GM12878 (cell line): ENCODE results near the gene MAN2A2. TPM values are rescaled to one million over a fixed set of nuclear protein-coding genes. Genes with fewer than 3 reads are reported as not detected.

Experiments used
- BHLHE40 ChIP-seq, 2 experiments: fragments of 450-650 bp in 1 of 2; IDR thresholded peaks; 2 replicates each; pipeline ENCODE4 v1.6.1; 2011 to 2017; ENCODE audit warnings: low read depth in 2 of 2, borderline replicate concordance in 1 of 2, improper control_type of control experiment in 1 of 2, low read length in 1 of 2, mild to moderate bottlenecking in 1 of 2
- DPF2 ChIP-seq: fragments of 450-650 bp; IDR thresholded peaks from 2 replicates; pipeline ENCODE4 v1.6.1; 2017; ENCODE audit warnings: mild to moderate bottlenecking
- IKZF1 ChIP-seq: fragments of 450-650 bp; conservative IDR thresholded peaks from 2 replicates; pipeline ENCODE4 v1.6.1; 2017; ENCODE audit warnings: antibody characterized with exemption, mild to moderate bottlenecking
- JUNB ChIP-seq: IDR thresholded peaks from 2 replicates; pipeline ENCODE4 v1.6.1; 2016; ENCODE audit warnings: antibody characterized with exemption, mild to moderate bottlenecking
- MXI1 ChIP-seq: fragments of 150-350 bp; IDR thresholded peaks from 2 replicates; pipeline ENCODE4 v1.6.1; 2011; ENCODE audit warnings: low read depth, mild to moderate bottlenecking, inconsistent platforms, low read length, improper control_type of control experiment
- NR2C2 ChIP-seq: IDR thresholded peaks from 2 replicates; pipeline ENCODE4 v1.6.1; 2011; ENCODE audit warnings: borderline replicate concordance, low read depth; ENCODE audit not compliant: control insufficient read depth, insufficient read length
- RBBP5 ChIP-seq: fragments of 200-600 bp; sonication (generic); conservative IDR thresholded peaks from 2 replicates; pipeline ENCODE4 v1.6.1; 2016
- RFX5 ChIP-seq: IDR thresholded peaks from 2 replicates; pipeline ENCODE4 v1.6.1; 2011; ENCODE audit warnings: low read depth, low read length, improper control_type of control experiment
- RUNX3 ChIP-seq: IDR thresholded peaks from 2 replicates; pipeline ENCODE4 v1.6.1; 2012; ENCODE audit warnings: low read length, inconsistent platforms
- SIN3A ChIP-seq: IDR thresholded peaks from 2 replicates; pipeline ENCODE4 v1.6.1; 2012; ENCODE audit warnings: low read depth, low read length, improper control_type of control experiment
- SMC3 ChIP-seq: IDR thresholded peaks from 2 replicates; pipeline ENCODE4 v1.6.1; 2011; ENCODE audit warnings: low read length, improper control_type of control experiment, borderline replicate concordance
- SREBF2 ChIP-seq: IDR thresholded peaks from 2 replicates; pipeline ENCODE4 v1.6.1; 2012; ENCODE audit warnings: mild to moderate bottlenecking, low read length
- SUZ12 ChIP-seq: fragments of 200-600 bp; sonication (generic); IDR thresholded peaks from one replicate; pipeline ENCODE4 v1.6.1; 2018; ENCODE audit warnings: antibody characterized with exemption, mild to moderate bottlenecking; ENCODE audit not compliant: unreplicated experiment
- TAF1 ChIP-seq: IDR thresholded peaks from 2 replicates; pipeline ENCODE4 v1.6.1; 2011; ENCODE audit warnings: mild to moderate bottlenecking, low read depth, low read length, borderline replicate concordance
- YY1 ChIP-seq: IDR thresholded peaks from 2 replicates; pipeline ENCODE4 v1.6.1; 2011; ENCODE audit warnings: low read depth, mild to moderate bottlenecking, low read length
- polyA plus RNA-seq, 11 experiments: library from polyadenylated mRNA; depleted of rRNA in 4 of 11; unstranded in 6 of 11; stranded (reverse) in 5 of 11; fragments of >200 nt; fragmentation: Nextera tagmentation in 4 of 11; fragmentation: Illumina TruSeq in 1 of 11; extraction: Ambion mirVana in 4 of 11; extraction: Trizol in 1 of 11; gene quantifications; 1 replicate in 1 of 11; 2 replicates in 10 of 11; pipeline versions ENCODE4 v1.2.1 to v1.2.3, GENCODE V29; 2011 to 2016; ENCODE audit warnings: inconsistent platforms in 2 of 11, missing spikeins in 2 of 11, low read depth in 1 of 11
- total RNA-seq, 4 experiments: library from RNA; depleted of rRNA in 3 of 4; stranded (reverse); fragments of >200 nt in 3 of 4; fragmentation: Illumina TruSeq in 1 of 4; extraction: Trizol in 1 of 4; gene quantifications; 2 replicates each; pipeline versions ENCODE4 v1.2.1 to v1.2.3, GENCODE V29; 2013 to 2021
- TF ChIP-seq, protein P1 (sequence below): IDR thresholded peaks from 2 replicates; pipeline ENCODE4 v1.6.1; 2011; ENCODE audit warnings: borderline replicate concordance, low read depth, mild to moderate bottlenecking, moderate library complexity, mixed read lengths, low read length; ENCODE audit not compliant: insufficient read depth; ENCODE audit errors: extremely low read length
- TF ChIP-seq, protein P2 (sequence below): IDR thresholded peaks from 2 replicates; pipeline ENCODE4 v1.6.1; 2011; ENCODE audit warnings: borderline replicate concordance, low read depth, mild to moderate bottlenecking, moderate library complexity, low read length; ENCODE audit not compliant: insufficient read depth, poor library complexity, severe bottlenecking
- TF ChIP-seq, protein P3 (sequence below): IDR thresholded peaks from 2 replicates; pipeline ENCODE4 v1.6.1; 2011; ENCODE audit warnings: mild to moderate bottlenecking, low read depth, low read length, moderate library complexity; ENCODE audit not compliant: insufficient replicate concordance
- TF ChIP-seq, protein P4 (sequence below): IDR thresholded peaks from 2 replicates; pipeline ENCODE4 v1.6.1; 2012; ENCODE audit warnings: mild to moderate bottlenecking, low read depth, low read length
- TF ChIP-seq, protein P5 (sequence below): fragments of 450-650 bp; conservative IDR thresholded peaks from 2 replicates; pipeline ENCODE4 v1.6.1; 2017; ENCODE audit warnings: mild to moderate bottlenecking, moderate library complexity

The MAN2A2 gene
- total and polyA plus RNA-seq, 10 of the 15 experiments (the other 5 are each of a cell fraction or from before 2014, with no cell fraction given), result 4.2 to 79.4 (median 23.2) TPM

DNA sequence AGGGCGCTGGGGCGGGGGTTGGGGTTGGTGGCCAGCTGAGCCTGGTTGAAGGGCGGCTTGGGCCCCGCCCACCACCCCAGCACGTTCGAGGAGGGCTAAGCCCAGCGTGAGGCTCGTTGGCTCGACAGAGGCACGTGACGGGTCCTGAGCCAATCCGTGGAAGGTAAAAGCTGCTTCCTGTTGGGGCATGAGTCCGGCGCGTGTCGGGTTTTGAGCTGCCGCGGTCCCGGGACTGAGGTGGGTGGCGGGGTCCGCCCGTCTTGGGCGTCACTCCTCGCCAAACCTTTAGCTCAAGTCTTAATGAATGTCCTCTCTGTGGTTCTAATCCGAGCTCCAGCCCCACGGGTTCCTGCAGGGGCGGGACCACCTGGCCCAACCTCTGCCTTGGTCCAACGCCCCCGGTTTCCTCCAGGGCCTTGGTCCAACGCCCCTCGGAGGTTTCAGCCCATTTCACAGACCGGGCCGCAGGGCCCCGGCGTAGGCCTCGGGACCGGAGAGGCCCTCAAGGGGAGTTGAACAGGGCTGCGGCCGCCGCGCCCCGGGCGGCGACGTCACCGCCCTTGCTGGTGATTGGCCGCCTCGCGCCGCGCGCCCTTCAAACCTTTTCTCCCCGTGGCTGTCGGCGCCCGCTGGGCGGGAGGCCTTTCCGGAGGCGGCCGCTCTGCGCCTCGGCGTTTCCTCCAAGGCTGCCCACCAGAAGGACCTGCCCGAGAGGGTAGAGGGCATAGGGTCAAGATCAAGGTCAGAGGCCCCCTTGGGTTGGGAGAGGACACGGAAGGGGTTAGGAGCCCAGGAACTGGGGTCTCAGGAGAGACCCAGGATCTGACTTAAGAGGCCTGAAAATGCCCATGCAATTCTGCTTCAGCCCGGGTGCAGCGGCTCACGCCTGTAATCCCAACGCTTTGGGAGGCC is 51.9 kb downstream of the MAN2A2 start, which contains the start of gene RCCD1 (continued):
- TF ChIP-seq BHLHE40 (IDR thresholded peaks at IDR 0.05; ENCODE audit: borderline replicate concordance in 1 of 2, low read depth in 2 of 2, low read length in 1 of 2) (peak; percentile 94 to 97), RBBP5 (no peak), SREBF2 (no peak), JUNB (no peak), MXI1 (peak; percentile 91), NR2C2 (no peak), RUNX3 (peak; percentile 32), SMC3 (peak; percentile 15; the same call in 1 of the 2 replicates), DPF2 (peak; percentile 87), TAF1 (peak; percentile 68; the same call in 1 of the 2 replicates), RFX5 (no peak), YY1 (peak; percentile 71; the same call in 1 of the 2 replicates), SIN3A (peak; percentile 98), IKZF1 (peak; percentile 63), SUZ12 (no peak)
- TF ChIP-seq, protein P1, sequence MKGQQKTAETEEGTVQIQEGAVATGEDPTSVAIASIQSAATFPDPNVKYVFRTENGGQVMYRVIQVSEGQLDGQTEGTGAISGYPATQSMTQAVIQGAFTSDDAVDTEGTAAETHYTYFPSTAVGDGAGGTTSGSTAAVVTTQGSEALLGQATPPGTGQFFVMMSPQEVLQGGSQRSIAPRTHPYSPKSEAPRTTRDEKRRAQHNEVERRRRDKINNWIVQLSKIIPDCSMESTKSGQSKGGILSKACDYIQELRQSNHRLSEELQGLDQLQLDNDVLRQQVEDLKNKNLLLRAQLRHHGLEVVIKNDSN, result peak; percentile 99
- TF ChIP-seq, protein P2, sequence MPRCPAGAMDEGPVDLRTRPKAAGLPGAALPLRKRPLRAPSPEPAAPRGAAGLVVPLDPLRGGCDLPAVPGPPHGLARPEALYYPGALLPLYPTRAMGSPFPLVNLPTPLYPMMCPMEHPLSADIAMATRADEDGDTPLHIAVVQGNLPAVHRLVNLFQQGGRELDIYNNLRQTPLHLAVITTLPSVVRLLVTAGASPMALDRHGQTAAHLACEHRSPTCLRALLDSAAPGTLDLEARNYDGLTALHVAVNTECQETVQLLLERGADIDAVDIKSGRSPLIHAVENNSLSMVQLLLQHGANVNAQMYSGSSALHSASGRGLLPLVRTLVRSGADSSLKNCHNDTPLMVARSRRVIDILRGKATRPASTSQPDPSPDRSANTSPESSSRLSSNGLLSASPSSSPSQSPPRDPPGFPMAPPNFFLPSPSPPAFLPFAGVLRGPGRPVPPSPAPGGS, result peak; percentile 49
- TF ChIP-seq, protein P3, sequence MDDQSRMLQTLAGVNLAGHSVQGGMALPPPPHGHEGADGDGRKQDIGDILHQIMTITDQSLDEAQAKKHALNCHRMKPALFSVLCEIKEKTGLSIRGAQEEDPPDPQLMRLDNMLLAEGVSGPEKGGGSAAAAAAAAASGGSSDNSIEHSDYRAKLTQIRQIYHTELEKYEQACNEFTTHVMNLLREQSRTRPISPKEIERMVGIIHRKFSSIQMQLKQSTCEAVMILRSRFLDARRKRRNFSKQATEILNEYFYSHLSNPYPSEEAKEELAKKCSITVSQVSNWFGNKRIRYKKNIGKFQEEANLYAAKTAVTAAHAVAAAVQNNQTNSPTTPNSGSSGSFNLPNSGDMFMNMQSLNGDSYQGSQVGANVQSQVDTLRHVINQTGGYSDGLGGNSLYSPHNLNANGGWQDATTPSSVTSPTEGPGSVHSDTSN, result no peak
- TF ChIP-seq, protein P4, sequence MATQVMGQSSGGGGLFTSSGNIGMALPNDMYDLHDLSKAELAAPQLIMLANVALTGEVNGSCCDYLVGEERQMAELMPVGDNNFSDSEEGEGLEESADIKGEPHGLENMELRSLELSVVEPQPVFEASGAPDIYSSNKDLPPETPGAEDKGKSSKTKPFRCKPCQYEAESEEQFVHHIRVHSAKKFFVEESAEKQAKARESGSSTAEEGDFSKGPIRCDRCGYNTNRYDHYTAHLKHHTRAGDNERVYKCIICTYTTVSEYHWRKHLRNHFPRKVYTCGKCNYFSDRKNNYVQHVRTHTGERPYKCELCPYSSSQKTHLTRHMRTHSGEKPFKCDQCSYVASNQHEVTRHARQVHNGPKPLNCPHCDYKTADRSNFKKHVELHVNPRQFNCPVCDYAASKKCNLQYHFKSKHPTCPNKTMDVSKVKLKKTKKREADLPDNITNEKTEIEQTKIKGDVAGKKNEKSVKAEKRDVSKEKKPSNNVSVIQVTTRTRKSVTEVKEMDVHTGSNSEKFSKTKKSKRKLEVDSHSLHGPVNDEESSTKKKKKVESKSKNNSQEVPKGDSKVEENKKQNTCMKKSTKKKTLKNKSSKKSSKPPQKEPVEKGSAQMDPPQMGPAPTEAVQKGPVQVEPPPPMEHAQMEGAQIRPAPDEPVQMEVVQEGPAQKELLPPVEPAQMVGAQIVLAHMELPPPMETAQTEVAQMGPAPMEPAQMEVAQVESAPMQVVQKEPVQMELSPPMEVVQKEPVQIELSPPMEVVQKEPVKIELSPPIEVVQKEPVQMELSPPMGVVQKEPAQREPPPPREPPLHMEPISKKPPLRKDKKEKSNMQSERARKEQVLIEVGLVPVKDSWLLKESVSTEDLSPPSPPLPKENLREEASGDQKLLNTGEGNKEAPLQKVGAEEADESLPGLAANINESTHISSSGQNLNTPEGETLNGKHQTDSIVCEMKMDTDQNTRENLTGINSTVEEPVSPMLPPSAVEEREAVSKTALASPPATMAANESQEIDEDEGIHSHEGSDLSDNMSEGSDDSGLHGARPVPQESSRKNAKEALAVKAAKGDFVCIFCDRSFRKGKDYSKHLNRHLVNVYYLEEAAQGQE, result no peak
- TF ChIP-seq, protein P5, sequence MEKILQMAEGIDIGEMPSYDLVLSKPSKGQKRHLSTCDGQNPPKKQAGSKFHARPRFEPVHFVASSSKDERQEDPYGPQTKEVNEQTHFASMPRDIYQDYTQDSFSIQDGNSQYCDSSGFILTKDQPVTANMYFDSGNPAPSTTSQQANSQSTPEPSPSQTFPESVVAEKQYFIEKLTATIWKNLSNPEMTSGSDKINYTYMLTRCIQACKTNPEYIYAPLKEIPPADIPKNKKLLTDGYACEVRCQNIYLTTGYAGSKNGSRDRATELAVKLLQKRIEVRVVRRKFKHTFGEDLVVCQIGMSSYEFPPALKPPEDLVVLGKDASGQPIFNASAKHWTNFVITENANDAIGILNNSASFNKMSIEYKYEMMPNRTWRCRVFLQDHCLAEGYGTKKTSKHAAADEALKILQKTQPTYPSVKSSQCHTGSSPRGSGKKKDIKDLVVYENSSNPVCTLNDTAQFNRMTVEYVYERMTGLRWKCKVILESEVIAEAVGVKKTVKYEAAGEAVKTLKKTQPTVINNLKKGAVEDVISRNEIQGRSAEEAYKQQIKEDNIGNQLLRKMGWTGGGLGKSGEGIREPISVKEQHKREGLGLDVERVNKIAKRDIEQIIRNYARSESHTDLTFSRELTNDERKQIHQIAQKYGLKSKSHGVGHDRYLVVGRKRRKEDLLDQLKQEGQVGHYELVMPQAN, result peak; percentile 99
